HG02840 (cell line): ENCODE data around the gene STAU1.
"Not testable (repeated sequence)": the region's sequence is repeated elsewhere in the genome, so short reads cannot be mapped to it uniquely, and the experiment has no call there.

Source experiments
- ATAC-seq: cut with Tn5 transposase; IDR thresholded peaks from one replicate; pipeline ENCODE4 v1.9.1; 2021; ENCODE audit warnings: mild to moderate bottlenecking, moderate library complexity, moderate number of reproducible peaks; ENCODE audit not compliant: unreplicated experiment, low FRiP score

Gene STAU1

DNA sequence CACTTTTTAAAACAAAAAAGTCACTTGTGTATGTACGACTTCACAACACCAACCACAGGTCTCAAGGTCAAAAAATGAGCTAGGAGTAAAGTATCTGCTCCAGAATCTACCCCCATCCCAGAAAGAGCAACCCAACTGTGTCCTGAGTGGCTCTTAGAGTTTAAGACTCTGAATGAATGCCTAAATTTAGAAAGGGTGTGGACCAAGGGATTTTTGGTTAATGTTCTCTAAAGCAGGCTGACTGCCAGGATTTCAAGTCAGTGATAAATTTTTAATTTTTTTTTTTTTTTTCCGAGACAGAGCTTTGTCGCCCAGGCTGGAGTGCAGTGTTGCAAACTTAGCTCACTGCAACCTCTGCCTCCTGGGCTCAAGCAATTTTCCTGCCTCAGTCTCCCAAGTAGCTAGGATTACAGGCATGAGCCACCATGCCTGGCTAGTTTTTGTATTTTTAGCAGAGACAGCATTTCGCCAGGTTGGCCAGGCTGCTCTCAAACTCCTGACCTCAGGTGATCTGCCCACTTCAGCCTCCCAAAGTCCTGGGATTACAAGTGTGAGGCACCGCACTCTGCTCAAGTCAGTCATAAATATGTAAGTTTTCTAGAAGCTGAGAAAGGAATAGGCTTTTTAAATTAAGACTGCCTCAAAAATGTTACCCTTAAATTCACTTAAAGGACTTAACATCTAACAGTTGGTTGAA lies 20.2 kb downstream of the STAU1 start:
- no peak for ATAC-seq

DNA sequence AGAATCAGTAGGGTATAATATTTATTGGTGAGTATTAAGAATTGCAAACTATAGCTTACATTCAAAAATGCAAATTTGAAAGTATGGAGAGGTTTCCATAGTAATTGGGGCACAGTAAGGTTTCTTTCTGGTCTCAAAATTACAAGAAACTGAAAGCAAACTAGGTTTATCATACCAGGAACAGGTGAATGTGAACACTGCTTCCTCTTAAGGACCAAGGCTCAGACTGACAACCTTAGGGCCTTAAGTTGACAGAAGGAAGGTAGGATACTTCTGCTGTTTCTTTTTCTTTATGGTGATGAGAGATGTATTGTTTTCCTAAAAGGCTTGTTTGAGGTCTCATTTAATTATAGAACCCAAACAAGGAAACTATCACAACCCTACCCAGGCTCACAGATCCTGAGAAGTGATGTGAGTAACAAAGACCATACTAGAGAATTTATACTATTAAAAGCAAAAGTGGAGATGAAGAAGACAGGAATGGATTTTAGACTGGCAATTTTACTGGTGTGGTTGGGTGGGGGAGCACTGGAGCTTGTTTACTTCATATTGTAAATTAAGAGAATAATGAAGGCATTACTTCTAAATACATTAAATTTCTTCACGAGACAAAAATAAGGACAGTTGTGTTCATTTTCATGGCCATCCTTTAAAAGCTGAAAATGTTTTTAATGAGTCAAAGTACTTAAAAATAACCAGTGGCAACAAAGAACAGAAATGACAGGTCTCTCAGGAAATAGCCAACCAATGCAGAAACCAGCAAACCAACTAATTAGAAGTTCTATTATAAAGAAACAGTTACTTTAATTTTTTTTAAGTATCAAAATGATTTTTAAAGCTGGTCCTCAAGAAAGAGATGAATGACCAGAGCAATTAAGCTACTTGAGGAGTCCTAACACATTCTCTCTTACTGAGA lies 21.3 kb downstream of the STAU1 start:
- no peak for ATAC-seq

- ATAC-seq, result no peak
Observed at GRCh38 chr20:49165611-49166010, 22.5 kb downstream of the STAU1 start.

GRCh38 chr20:49163696-49164095 lies 24.4 kb downstream of the STAU1 start:
- no peak for ATAC-seq

DNA sequence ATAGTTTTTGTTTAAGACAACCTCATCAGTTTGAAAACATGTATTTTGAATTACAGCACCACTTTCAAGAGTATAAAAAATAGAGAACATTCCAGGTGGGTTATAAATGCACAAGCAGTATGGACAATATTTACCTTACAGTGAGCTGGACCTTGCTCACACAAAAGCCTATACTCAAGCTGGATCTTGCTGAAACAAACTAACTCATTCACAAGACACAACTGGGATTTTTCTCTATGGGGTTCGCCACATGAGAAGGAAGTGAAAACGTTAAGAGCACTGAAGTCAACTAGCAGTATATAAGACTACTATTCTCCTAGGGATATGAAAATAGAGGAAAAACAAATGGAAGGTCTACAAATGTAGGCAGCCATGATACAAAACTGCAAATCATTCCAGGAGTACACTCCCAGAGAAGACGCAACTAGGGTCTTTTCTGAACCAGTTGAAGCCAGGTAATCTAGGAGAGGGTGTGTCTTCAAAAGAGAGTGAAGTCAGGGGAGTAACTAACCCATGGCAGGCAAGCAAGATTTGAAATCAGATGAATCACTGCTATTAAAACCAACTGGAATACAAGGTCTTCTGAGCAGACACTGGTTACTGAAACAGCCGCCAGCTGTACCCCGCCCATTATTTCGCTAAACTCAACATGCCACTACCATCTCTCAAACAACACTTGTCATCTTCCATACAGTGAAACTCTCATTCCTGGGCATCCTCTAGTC lies 26.5 kb downstream of the STAU1 start:
- ATAC-seq, result no peak

DNA sequence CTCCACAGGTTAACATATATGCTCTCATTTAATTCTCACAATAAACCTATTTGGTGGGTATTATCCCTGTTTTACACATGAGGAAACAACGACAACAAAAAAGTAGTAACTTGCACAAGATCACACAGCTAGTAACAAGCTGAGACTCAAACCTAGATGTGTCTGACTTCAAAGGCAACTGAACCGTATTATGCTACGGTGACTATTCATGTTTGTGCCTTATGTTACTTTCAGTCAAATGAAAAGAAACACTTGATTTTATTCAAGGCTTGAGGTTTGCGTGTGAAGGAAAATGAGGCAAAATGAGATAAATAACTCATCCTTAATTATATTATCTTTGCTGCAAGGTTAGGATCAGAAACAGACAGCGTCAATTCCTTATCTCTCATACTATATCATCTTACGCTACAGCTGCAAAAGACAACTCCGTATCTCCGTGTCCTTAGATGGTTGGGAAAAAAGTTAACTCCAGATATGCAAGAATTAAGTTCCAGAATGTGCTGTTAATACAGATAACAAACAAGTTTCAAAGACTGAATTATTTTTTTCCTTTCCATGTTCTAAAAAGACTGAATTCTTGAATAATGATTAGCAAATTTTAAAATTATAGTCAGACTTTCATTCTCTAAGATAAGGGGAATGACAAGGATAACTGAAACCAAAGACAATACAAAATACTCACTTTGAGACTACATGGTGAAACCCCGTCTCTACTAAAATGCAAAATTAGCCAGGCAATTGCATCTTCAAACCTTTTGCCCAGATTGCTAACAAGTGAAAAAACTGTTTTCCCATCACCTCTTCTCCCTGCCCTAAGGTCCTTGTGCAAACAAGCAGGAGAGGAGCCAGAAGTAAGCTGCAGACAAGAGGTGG lies 27.8 kb downstream of the STAU1 start:
- ATAC-seq, result no peak

- ATAC-seq, result no peak
Observed at GRCh38 chr20:49157146-49157545, 31.0 kb downstream of the STAU1 start.

DNA sequence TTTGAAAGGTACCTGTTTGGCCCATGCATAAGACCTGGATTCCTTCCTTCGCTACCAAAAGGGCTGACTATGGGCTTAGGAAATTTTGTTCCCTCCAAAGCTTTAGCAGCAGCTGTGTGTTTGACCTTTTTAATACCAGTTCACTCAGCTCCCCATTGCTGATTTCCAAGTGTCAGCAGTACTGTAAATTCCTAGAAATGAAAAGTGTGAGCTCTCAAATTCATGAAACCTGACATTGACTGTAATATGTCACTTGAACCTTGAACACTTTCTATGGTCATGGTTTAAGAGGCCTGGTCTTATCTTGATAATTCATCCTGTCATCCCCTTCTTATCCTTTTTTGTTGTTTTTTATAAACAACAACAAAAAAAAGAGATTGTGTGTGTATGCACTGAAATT lies 31.7 kb downstream of the STAU1 start:
- ATAC-seq, result no peak

GRCh38 chr20:49151436-49151835 lies 36.7 kb downstream of the STAU1 start:
- ATAC-seq, result no peak

DNA sequence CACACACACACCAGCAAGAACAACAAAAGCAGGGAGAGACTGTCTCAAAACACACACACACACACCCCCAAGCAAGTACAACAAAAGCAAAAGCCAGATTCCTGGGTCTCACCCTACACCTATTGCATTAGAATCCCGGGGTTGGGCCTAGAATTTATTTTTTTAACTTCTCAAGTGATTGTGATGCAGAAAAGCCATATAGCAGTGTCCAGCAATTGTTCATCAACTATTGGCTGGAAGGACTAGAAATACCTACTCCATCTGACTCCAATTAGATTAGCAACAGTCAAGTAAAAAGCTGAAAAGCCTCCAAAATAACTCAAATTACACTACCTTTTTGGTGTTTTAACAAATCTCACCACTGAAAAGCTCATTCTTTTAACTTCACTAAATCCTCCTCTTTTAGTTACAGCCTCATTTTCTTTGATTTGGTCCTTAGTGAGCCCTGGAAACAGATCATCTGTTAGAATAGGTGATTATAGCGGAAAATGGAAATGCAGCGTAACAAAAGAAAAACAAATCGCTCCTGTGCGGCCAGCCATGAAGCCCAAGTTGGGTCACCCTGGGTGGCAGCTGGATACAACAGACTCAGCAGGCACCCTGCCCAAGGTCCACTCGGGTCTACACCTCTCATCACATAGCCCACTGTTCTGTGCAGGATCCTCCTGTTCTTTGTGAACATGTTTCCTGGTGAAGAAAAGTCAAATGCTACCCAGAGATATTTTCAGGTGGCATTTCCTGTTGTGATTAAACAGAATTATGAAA lies 38.7 kb downstream of the STAU1 start:
- no peak for ATAC-seq

DNA sequence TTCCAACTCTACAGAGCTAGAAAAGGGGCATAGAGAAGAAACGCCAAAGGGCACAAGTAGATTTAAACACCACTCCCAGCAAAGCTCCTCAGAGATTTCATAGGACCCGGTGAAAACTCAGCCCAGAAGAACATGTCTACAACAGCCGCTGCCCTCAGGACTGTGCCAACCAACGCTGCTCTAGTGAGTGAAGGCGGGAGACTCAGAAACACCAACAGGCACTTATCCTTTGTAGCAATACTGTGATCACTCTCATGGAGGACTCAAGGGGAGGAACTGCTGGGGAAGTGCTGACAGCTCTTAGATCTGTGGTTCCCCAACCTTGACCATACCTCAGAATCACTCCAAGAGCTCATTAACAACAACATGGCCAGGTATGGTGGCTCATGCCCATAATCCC lies 39.5 kb downstream of the STAU1 start:
- ATAC-seq, result no peak

DNA sequence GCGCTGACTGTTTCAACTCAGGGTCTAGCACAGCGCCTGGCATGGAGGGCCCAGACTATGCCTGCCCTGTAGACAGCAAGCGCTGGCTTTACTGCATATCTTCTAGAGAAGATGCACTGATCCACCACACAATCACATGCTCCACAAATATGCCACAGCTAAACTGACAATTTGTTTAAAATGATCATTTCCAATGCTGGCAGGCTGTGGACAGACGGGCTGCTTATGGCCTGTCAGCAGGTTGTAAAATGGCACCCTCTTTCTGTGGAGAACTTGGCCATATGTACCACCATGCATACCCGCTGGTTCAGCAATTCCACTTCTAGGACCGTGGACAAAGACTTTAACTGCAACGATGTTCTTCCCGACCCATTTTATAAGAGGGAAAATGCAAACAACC lies 40.8 kb downstream of the STAU1 start:
- no peak for ATAC-seq

- ATAC-seq, result no peak
Observed at GRCh38 chr20:49146442-49147225, 41.5 kb downstream of the STAU1 start.

- ATAC-seq, result no peak
Observed at GRCh38 chr20:49140834-49141233, 47.3 kb downstream of the STAU1 start.

DNA sequence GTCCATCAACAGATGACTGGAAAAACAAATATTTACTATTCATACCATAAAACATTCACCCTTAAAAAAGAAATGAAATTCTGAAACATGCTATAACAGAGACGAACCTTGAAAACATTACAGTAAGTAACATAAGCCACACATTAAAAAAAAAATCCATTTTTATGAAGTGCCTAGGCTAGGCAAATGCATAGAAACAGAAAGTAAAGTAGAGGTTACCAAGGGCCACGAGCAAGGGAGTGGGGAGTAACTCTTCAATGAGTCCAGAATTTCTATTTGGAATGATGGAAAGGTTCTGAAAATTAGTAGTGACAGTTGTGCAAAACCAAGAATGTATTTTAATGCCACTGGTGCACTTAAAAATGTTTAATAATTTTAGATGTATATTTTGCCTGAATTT lies 47.7 kb downstream of the STAU1 start:
- ATAC-seq, result no peak

DNA sequence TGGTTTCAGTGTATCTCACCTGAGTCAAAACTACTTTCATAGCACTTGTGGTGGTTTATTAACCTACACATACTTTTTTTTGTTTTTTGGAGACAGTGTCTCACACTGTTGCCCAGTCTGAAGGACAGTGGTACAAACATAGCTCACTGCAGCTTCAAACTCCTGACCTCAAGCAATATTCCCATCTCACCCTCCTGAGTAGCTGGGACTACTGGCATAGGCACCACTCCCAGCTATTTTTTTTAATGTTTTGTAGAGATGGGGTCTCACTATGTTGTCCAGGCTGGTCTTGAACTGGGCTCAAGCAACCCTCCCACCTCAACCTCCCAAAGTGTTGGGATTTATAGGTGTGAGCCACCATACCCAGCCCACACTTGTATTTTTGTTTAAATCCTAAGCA lies 49.7 kb downstream of the STAU1 start:
- no peak for ATAC-seq

- no peak for ATAC-seq
Observed at GRCh38 chr20:49136817-49137571, 51.1 kb downstream of the STAU1 start.

- not testable (repeated sequence) for ATAC-seq
Observed at GRCh38 chr20:49134797-49135196, 53.3 kb downstream of the STAU1 start.
